ENCODE measurements around the gene ACOT11. TPM values are rescaled to one million over a fixed set of nuclear protein-coding genes. Genes with fewer than 3 reads are reported as not detected.

Gene ACOT11
- polyA plus RNA-seq, 1 of the 3 experiments (the other 2 are of a cell fraction) = 6.9 TPM

DNA sequence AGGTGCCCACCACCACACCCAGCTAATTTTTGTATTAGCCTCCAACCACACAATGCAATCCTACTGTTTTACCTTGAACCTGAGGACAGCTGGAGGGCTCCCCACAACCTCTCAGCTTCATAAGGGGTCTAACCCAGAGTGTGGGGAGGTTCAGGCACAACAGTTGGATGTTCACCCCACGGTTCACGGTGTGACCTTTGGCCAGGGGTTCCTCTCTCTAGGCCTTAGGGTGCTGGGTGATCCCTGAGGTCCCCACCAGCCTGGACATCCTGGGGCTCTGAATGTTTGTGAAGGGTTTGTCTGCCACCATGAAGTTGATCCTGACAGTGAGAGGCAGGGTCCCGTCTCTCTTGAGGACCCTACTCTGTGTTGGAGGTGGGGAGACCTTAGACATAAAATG lies 3.9 kb downstream of the ACOT11 start:
- Histone ChIP-seq H3K4me1 (ENCODE audit: control insufficient read depth in 1 of 2, insufficient read depth in 2 of 2, low read depth in 1 of 2, low read length in 1 of 2) (peaks cover 13 to 30% of the 10 kb centered on the region in 2 experiments), H3F3A (replicated peaks; ENCODE audit: insufficient read depth) (no peaks in the 10 kb centered on the region), H3K9me3 (no peaks in the 10 kb centered on the region), H3K9me2 (no peaks in the 10 kb centered on the region), H2AFZ (ENCODE audit: low read depth) (no peak overlapping the region), H3K4me2 (no peak overlapping the region), H4K20me1 (ENCODE audit: insufficient read depth) (no peaks in the 10 kb centered on the region), H3K9ac (no peak overlapping the region), H3K4me3 (ENCODE audit: low read depth in 2 of 2, low read length in 1 of 2) (no peak overlapping the region), H3K27ac (ENCODE audit: low read depth in 2 of 2, low read length in 1 of 2) (no peak overlapping the region), H3K27me3 (ENCODE audit: insufficient read depth) (no peaks in the 10 kb centered on the region), H3K79me2 (ENCODE audit: insufficient read depth) (no peaks in the 10 kb centered on the region), H3K36me3 (replicated peaks in 1 of 2; ENCODE audit: control insufficient read depth in 1 of 2, insufficient read depth in 2 of 2, low read length in 1 of 2) (peaks cover 0 to 3% of the 10 kb centered on the region in 2 experiments)
- DNase-seq = no peak
- ChIA-PET POLR2A (no interaction called here), CTCF (no interaction called here)
- TF ChIP-seq GATA2 (CRISPR knock-in tag; IDR thresholded peaks at IDR 0.05) = no peak
- TF ChIP-seq, protein P1, sequence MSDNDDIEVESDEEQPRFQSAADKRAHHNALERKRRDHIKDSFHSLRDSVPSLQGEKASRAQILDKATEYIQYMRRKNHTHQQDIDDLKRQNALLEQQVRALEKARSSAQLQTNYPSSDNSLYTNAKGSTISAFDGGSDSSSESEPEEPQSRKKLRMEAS (IDR thresholded peaks at IDR 0.05; ENCODE audit: low read depth) = no peak
- TF ChIP-seq, protein P2, sequence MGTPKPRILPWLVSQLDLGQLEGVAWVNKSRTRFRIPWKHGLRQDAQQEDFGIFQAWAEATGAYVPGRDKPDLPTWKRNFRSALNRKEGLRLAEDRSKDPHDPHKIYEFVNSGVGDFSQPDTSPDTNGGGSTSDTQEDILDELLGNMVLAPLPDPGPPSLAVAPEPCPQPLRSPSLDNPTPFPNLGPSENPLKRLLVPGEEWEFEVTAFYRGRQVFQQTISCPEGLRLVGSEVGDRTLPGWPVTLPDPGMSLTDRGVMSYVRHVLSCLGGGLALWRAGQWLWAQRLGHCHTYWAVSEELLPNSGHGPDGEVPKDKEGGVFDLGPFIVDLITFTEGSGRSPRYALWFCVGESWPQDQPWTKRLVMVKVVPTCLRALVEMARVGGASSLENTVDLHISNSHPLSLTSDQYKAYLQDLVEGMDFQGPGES (IDR thresholded peaks at IDR 0.05; ENCODE audit: low read depth, low read length) = no peak
- no peak for TF ChIP-seq NRF1 (IDR thresholded peaks at IDR 0.05; ENCODE audit: low read depth, low read length)
- TF ChIP-seq, protein P3, sequence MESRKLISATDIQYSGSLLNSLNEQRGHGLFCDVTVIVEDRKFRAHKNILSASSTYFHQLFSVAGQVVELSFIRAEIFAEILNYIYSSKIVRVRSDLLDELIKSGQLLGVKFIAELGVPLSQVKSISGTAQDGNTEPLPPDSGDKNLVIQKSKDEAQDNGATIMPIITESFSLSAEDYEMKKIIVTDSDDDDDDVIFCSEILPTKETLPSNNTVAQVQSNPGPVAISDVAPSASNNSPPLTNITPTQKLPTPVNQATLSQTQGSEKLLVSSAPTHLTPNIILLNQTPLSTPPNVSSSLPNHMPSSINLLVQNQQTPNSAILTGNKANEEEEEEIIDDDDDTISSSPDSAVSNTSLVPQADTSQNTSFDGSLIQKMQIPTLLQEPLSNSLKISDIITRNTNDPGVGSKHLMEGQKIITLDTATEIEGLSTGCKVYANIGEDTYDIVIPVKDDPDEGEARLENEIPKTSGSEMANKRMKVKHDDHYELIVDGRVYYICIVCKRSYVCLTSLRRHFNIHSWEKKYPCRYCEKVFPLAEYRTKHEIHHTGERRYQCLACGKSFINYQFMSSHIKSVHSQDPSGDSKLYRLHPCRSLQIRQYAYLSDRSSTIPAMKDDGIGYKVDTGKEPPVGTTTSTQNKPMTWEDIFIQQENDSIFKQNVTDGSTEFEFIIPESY (IDR thresholded peaks at IDR 0.05; ENCODE audit: borderline replicate concordance, low read depth) = no peak
- no peak for TF ChIP-seq RXRA (IDR thresholded peaks at IDR 0.05; ENCODE audit: borderline replicate concordance, low read depth)
- TF ChIP-seq GABPA (IDR thresholded peaks at IDR 0.05; ENCODE audit: low read depth) = no peak
- TF ChIP-seq TAF1 (IDR thresholded peaks at IDR 0.05; ENCODE audit: borderline replicate concordance, low read depth, low read length) = no peak
- TF ChIP-seq MXI1 (IDR thresholded peaks at IDR 0.05; ENCODE audit: low read depth, low read length) = no peak
- WGBS (ENCODE audit: low lambda C conversion rate) = no CpG with 5 or more reads among the region's 3 CpGs

DNA sequence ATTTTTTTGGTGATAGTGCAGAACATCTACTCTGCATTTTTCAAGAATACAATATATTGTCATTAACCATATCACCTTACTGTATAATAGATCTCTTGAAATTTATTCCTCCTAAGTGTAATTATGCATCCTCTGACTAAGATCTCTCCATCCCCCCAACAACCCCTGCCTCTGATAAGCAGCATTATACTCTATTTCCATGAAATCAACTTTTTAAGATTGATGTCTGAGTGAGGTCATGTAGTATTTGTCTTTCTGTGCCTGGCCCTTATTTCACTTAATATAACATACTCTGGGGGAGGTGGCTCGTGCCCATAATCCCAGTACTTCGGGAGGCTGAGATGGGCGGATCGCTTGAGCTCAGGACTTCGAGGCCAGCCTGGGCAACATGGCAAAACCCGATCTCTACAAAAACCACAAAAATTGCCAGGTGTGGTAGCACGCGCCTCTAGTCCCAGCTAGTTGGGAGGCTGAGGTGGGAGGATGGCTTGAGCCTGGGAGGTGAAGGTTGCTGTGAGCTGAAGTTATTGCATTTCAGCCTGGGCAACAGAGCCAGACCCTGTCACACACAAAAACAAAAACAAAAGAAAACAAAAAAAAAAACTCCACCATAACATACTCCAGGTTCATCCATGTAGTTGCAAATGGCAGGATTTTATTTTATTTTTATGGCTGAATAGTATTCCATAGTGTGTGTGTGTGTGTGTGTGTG lies 5.7 kb downstream of the ACOT11 start:
- no peak for DNase-seq
- no peaks in the 10 kb centered on the region for H3K79me2 ChIP-seq (ENCODE audit: insufficient read depth)
- H3K4me3 ChIP-seq (ENCODE audit: low read depth in 2 of 2, low read length in 1 of 2) = no peak overlapping the region
- 93% methylated on average over 8 of the region's 8 CpGs for WGBS (ENCODE audit: low lambda C conversion rate)
- H3F3A ChIP-seq (replicated peaks; ENCODE audit: insufficient read depth) = no peaks in the 10 kb centered on the region
- no peak for TF ChIP-seq SIN3A (IDR thresholded peaks at IDR 0.05; ENCODE audit: borderline replicate concordance, low read depth, low read length)
- TF ChIP-seq, protein P4, sequence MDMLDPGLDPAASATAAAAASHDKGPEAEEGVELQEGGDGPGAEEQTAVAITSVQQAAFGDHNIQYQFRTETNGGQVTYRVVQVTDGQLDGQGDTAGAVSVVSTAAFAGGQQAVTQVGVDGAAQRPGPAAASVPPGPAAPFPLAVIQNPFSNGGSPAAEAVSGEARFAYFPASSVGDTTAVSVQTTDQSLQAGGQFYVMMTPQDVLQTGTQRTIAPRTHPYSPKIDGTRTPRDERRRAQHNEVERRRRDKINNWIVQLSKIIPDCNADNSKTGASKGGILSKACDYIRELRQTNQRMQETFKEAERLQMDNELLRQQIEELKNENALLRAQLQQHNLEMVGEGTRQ (IDR thresholded peaks at IDR 0.05; ENCODE audit: borderline replicate concordance, low read depth, low read length) = no peak
- TF ChIP-seq FOSL2 (IDR thresholded peaks at IDR 0.05; ENCODE audit: borderline replicate concordance, low read depth) = no peak
- TF ChIP-seq GABPA (IDR thresholded peaks at IDR 0.05; ENCODE audit: low read depth) = no peak
- TF ChIP-seq TCF12 (IDR thresholded peaks at IDR 0.05) = no peak
- TF ChIP-seq FOXM1 (IDR thresholded peaks at IDR 0.05; ENCODE audit: low read depth) = no peak
- TF ChIP-seq RXRA (IDR thresholded peaks at IDR 0.05; ENCODE audit: borderline replicate concordance, low read depth) = no peak
- TF ChIP-seq NFIC (IDR thresholded peaks at IDR 0.05; ENCODE audit: borderline replicate concordance) = no peak
- peaks cover 0 to 3% of the 10 kb centered on the region in 2 experiments for H3K36me3 ChIP-seq (replicated peaks in 1 of 2; ENCODE audit: control insufficient read depth in 1 of 2, insufficient read depth in 2 of 2, low read length in 1 of 2)
- no peak overlapping the region for H3K27ac ChIP-seq (ENCODE audit: low read depth in 2 of 2, low read length in 1 of 2)
- no peaks in the 10 kb centered on the region for H3K9me2 ChIP-seq
- POLR2A ChIA-PET = no interaction called here
- H2AFZ ChIP-seq (ENCODE audit: low read depth) = no peak overlapping the region
- H3K4me2 ChIP-seq = no peak overlapping the region
- H3K4me1 ChIP-seq (ENCODE audit: control insufficient read depth in 1 of 2, insufficient read depth in 2 of 2, low read depth in 1 of 2, low read length in 1 of 2) = peaks cover 5 to 22% of the 10 kb centered on the region in 2 experiments; a peak in 3 of 4 replicates
- H4K20me1 ChIP-seq (ENCODE audit: insufficient read depth) = no peaks in the 10 kb centered on the region
- no peak overlapping the region for H3K9ac ChIP-seq
- CTCF ChIA-PET = no interaction called here
- H3K9me3 ChIP-seq = no peaks in the 10 kb centered on the region
- H3K27me3 ChIP-seq (ENCODE audit: insufficient read depth) = no peaks in the 10 kb centered on the region
